ENCODE measurements around the gene SBF1. TPM values are rescaled to one million over a fixed set of nuclear protein-coding genes. Genes with fewer than 3 reads are reported as not detected.
"Not testable (repeated sequence)": the region's sequence is repeated elsewhere in the genome, so short reads cannot be mapped to it uniquely, and the experiment has no call there.

The SBF1 gene
- total RNA-seq, 4 donors from 2014 or later: 59.9 to 241 (median 108) TPM

DNA sequence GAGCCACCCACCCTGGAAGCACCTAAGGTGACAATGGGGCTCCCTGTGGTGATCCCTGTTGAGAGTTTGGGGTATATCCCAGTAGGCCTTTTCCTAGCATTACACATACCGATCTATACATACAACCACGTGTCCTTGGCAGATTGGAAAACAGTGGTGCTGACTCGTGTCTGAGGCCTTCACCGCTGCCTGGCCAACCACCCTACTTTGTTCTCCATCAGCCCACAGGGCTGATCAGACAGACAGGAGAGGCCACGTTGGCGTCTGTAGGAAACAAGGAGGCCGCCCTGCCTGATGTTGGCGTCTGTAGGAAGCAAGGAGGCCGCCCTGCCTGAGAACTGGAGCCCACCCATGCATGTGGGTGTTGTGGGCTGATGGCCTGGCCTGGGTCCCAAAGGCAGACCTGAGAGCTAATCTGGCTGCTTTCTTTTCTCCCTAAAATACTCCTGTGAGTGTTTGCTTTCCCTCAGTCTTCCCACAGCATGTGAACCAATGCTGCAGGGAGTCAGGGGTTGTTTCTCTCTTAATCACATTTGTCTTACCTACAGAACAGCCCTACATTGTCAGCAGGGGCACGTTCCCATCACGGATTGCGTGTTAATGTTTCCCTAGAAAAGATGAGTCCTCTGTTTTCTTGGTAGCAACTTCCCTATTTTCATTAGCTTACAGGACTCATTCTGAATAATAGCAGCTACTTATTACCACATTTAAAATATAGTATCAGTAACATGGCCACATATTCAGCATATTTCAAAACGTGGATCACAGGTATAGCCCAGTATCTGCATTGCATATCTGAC, 57.2 kb downstream of the SBF1 start:
- H3K4me1 ChIP-seq: no peaks in the 10 kb centered on the region
- H3K27ac ChIP-seq: no peak overlapping the region
- H3K36me3 ChIP-seq: peaks cover 0 to 73% (median 29%) of the 10 kb centered on the region in 4 donors
- no peaks in the 10 kb centered on the region for H3K9me3 ChIP-seq
- H3K27me3 ChIP-seq: no peaks in the 10 kb centered on the region
- in situ Hi-C loops (cut with MboI; ENCODE audit: low pct_ligation_motif_present in 1 of 4, low pct_unique_long_range_greater_than_20kb in 1 of 4, low sequenced_read_pairs in 3 of 4): no loop called here
- no peak overlapping the region for H3K4me3 ChIP-seq
- 86 to 100% methylated on average over 1 to 12 of the region's 13 CpGs for WGBS, 2 donors (ENCODE audit: low coverage in 1 of 2)
- no peak for DNase-seq
- intact Hi-C loops (cut with DNase I; ENCODE audit: low total_unique reads): no loop called here
- TF ChIP-seq, protein P1, sequence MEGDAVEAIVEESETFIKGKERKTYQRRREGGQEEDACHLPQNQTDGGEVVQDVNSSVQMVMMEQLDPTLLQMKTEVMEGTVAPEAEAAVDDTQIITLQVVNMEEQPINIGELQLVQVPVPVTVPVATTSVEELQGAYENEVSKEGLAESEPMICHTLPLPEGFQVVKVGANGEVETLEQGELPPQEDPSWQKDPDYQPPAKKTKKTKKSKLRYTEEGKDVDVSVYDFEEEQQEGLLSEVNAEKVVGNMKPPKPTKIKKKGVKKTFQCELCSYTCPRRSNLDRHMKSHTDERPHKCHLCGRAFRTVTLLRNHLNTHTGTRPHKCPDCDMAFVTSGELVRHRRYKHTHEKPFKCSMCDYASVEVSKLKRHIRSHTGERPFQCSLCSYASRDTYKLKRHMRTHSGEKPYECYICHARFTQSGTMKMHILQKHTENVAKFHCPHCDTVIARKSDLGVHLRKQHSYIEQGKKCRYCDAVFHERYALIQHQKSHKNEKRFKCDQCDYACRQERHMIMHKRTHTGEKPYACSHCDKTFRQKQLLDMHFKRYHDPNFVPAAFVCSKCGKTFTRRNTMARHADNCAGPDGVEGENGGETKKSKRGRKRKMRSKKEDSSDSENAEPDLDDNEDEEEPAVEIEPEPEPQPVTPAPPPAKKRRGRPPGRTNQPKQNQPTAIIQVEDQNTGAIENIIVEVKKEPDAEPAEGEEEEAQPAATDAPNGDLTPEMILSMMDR (IDR thresholded peaks at IDR 0.05): no peak
- no peak for TF ChIP-seq POLR2A (IDR thresholded peaks at IDR 0.05)
- TF ChIP-seq POLR2AphosphoS5 (IDR thresholded peaks at IDR 0.05): no peak
- no peak for TF ChIP-seq EP300 (IDR thresholded peaks at IDR 0.05; ENCODE audit: low read depth)

DNA sequence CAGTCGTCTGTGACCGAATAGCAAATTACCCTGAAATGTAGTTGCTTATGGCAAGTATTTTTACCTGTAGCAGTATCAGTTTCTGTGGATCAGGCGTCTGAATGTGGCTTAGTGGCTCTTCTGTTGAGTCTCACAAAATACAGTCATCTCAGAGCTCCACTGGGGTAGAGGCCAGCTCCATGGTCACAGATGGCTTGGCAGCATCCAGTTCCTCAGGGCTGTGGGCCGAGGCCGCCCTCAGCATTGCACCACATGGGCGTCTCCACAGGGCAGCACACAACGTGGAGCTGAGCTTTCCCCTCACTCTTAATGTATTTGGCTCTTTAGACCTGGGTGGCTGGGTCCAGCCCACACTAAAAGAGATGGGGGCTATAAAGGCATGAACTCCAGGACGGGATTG, 57.8 kb downstream of the SBF1 start:
- no peak for DNase-seq
- in situ Hi-C loops (cut with MboI; ENCODE audit: low pct_ligation_motif_present in 1 of 4, low pct_unique_long_range_greater_than_20kb in 1 of 4, low sequenced_read_pairs in 3 of 4) (no loop called here), intact Hi-C loops (cut with DNase I; ENCODE audit: low total_unique reads) (no loop called here)
- H3K27me3 ChIP-seq: no peaks in the 10 kb centered on the region
- H3K4me3 ChIP-seq: no peak overlapping the region
- WGBS, 2 donors (ENCODE audit: low coverage in 1 of 2): 93 to 100% methylated on average over 1 to 8 of the region's 8 CpGs
- peaks cover 0 to 67% (median 29%) of the 10 kb centered on the region in 4 donors for H3K36me3 ChIP-seq
- H3K4me1 ChIP-seq: no peaks in the 10 kb centered on the region
- H3K9me3 ChIP-seq: no peaks in the 10 kb centered on the region
- no peak overlapping the region for H3K27ac ChIP-seq
- TF ChIP-seq EP300 (IDR thresholded peaks at IDR 0.05; ENCODE audit: low read depth): no peak
- no peak for TF ChIP-seq POLR2A (IDR thresholded peaks at IDR 0.05)
- no peak for TF ChIP-seq POLR2AphosphoS5 (IDR thresholded peaks at IDR 0.05)
- TF ChIP-seq, protein P1 (IDR thresholded peaks at IDR 0.05): no peak

DNA sequence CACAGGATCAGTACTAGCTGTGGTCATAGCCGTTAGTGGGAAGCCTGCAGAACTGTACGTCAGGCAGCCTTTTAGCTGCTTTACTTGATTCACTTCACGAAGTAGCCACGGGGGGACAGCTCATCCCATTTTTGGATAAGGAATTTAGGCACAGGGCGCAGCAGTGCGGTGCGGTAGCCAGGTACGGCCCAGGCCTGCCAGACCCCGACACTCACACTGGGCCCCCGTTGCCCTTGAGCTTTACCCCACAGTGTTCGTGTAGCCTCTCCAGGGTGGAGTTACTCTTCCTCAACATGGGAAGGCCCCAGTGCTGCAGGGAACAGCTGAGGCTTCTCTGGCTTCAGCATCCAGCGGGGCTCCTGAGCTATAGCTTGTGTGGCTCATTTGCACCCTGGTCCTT, 59.4 kb downstream of the SBF1 start:
- WGBS, 2 donors (ENCODE audit: low coverage in 1 of 2): 95 to 100% methylated on average over 1 to 12 of the region's 12 CpGs
- in situ Hi-C loops (cut with MboI; ENCODE audit: low pct_ligation_motif_present in 1 of 4, low pct_unique_long_range_greater_than_20kb in 1 of 4, low sequenced_read_pairs in 3 of 4): no loop called here
- H3K4me1 ChIP-seq: no peaks in the 10 kb centered on the region
- peaks cover 0 to 57% (median 26%) of the 10 kb centered on the region in 4 donors for H3K36me3 ChIP-seq
- H3K4me3 ChIP-seq: no peak overlapping the region
- intact Hi-C loops (cut with DNase I; ENCODE audit: low total_unique reads): no loop called here
- no peaks in the 10 kb centered on the region for H3K27me3 ChIP-seq
- no peak for DNase-seq
- no peak for TF ChIP-seq EP300 (IDR thresholded peaks at IDR 0.05; ENCODE audit: low read depth)
- no peak for TF ChIP-seq POLR2AphosphoS5 (IDR thresholded peaks at IDR 0.05)
- TF ChIP-seq, protein P1 (IDR thresholded peaks at IDR 0.05): no peak
- no peak for TF ChIP-seq POLR2A (IDR thresholded peaks at IDR 0.05)
- no peaks in the 10 kb centered on the region for H3K9me3 ChIP-seq
- no peak overlapping the region for H3K27ac ChIP-seq

DNA sequence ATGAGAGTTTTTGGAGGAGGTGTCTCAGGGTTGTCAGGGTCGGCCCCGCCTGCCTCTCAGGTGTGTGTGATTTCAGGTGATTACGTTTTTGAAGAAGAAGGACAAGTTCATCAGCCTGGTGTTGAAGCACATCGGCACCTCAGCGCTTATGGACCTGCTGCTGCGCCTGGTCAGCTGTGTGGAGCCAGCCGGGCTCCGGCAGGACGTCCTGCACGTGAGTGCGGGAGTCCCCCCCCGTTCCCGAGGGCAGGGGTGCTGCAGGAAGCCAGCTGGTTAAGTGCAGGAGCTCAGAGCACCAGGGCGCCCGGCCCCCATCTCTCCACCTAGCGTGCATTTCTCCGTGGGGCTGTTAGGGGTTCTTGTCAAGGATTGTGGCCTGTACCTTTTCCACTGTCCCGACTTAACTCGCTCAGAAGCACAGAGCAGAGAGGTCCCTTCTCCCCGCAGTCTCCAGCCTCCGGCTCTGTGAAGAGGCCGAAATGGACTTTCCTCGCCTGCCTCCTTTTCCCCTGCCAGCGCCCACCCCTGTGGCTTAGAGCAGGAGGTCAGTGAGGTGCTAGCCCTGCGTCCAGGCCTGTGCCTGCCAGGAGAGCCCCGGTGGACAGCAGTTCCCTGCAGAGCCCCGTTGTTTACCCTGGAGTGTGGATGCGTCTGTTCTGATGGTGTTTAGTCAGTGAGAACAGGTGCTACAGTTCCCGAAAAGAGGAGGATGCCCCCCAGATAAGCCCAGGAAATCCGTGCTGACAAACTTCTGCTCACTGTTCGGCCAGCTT, 60.2 kb downstream of the SBF1 start:
- TF ChIP-seq POLR2A (IDR thresholded peaks at IDR 0.05): no peak
- TF ChIP-seq, protein P1 (IDR thresholded peaks at IDR 0.05): no peak
- TF ChIP-seq POLR2AphosphoS5 (IDR thresholded peaks at IDR 0.05): no peak
- no peak for TF ChIP-seq EP300 (IDR thresholded peaks at IDR 0.05; ENCODE audit: low read depth)
- DNase-seq: no peak
- Histone ChIP-seq H3K9me3 (no peaks in the 10 kb centered on the region), H3K27me3 (no peaks in the 10 kb centered on the region), H3K36me3 (peaks cover 0 to 49% (median 23%) of the 10 kb centered on the region in 4 donors), H3K4me3 (no peak overlapping the region), H3K27ac (no peak overlapping the region), H3K4me1 (no peaks in the 10 kb centered on the region)
- 92% methylated on average over 31 of the region's 31 CpGs; no CpG with 5 or more reads in 1 of the 2 donors for WGBS, 2 donors (ENCODE audit: low coverage in 1 of 2)
- intact Hi-C loops (cut with DNase I; ENCODE audit: low total_unique reads) (no loop called here), in situ Hi-C loops (cut with MboI; ENCODE audit: low pct_ligation_motif_present in 1 of 4, low pct_unique_long_range_greater_than_20kb in 1 of 4, low sequenced_read_pairs in 3 of 4) (no loop called here)

DNA sequence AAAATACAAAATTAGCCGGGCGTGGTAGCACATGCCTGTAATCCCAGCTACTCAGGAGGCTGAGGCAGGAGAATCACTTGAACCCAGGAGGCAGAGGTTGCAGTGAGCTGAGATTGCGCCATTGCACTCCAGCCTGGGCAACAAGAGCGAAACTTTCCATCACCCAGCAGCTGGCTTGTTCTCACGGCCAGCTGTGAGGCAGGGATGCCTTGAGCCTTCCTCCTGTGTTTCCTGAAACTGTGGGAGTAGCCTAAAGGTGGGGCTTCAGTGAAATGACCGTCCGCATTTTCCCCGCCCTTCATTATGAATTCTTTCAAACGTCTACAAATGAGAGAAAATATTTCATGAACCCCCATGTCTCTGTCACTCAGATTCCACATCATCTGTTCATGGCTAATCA, 65.9 kb downstream of the SBF1 start:
- H3K4me3 ChIP-seq; DNase-seq; H3K27ac ChIP-seq; in situ Hi-C loops (cut with MboI; ENCODE audit: low pct_ligation_motif_present in 1 of 4, low pct_unique_long_range_greater_than_20kb in 1 of 4, low sequenced_read_pairs in 3 of 4); intact Hi-C loops (cut with DNase I; ENCODE audit: low total_unique reads); H3K9me3 ChIP-seq; H3K4me1 ChIP-seq; H3K27me3 ChIP-seq: not testable (repeated sequence)
- H3K36me3 ChIP-seq: peaks cover 0 to 14% (median 7%) of the 10 kb centered on the region in 4 donors
- WGBS, 2 donors (ENCODE audit: low coverage in 1 of 2): 88% methylated on average over 9 of the region's 9 CpGs; no CpG with 5 or more reads in 1 of the 2 donors

Data from transverse colon (tissue), 4 donors.